Epidermal melanocyte (primary cell): ENCODE data around the gene IMPDH2.
A peak's percentile ranks its signal among the peaks of the same experiment; 100 is the strongest.

Experiments
- DNase-seq: peaks from one replicate; pipeline ENCODE4 v3.0.0; 2011; ENCODE audit warnings: low spot score; ENCODE audit not compliant: insufficient read length

Gene IMPDH2

GRCh38 chr3:49028673-49029562 is at the start of gene IMPDH2:
Gene IMPDH2, minus strand, starts transcription at chr3:49029398. Its CDS starts 48 bp downstream, at chr3:49029350.
- peak; percentile 61 for DNase-seq

DNA sequence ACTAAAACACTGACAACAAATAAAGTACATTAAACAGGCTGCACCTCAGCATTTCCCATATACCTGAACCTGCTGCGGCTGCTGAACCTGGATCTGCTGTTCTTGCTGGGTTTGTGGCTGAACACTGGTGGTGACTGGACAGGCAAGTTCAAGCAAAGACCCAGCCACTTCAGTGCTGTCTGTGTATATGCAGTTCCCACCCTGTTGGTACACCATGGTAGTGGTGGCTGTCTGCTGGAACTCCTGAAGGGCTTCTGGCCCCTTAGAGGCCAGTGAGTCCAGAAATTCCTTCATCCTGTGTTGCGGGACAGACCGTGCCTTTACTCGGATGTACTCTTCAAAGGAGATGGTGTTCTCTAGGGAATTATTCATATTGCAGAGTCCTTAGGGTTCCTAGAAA is 47.4 kb upstream of the IMPDH2 start:
- no peak for DNase-seq

DNA sequence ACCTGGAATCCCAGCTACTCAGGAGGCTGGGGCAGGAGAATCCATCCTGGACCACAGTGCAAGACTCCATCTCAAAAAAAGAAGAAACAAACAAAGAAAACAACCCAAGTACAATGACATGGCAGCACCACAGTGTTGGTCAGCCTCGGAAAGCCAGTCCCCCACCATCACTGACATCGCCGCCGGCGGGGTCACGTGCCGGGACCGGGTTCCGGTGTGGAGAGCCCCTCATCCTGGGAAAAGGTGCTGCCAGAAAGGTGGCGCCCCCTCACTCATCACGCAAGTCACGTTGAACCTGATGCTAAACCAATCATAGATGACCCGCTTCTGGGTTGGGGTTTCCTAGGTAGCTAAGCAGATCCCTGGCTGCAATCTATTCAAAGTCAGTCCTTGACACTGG is 46.9 kb upstream of the IMPDH2 start:
- DNase-seq, result no peak

DNA sequence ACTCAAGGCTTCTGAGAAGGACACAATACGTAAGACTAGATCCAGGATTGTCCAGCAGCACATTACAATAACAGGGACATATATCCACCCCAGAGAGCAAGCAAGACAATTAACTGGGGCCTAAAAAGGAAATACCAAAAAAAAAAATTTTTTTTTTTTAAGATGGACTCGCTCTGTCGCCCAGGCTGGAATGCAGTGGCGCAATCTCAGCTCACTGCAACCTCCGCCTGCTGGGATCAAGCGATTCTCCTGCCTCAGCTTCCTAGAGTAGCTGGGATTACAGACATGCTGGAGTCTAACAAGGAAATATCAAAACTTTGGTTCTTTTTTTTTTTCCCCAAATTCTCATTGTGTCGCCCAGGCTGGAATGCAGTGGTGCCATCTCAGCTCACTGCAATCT is 28.8 kb upstream of the IMPDH2 start:
- no peak for DNase-seq

DNA sequence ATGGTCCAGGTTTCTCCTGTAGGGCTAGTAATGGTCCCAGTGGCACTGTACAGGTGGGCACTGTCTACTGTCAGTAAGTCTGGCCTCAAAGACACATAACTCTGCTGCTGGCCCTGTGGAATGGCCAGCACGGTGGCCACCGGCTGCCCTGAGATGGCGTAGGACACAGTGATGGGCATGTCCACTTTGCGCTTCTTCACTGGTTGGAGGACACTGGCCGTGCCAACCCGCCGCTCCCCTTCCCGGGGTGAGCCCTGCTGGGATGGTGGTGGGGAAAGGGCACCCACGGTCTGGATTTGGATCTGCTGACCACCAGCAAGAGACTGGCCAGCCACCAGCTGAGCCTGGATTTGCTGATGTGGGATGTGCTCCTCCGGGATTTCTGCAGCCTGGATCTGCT is 28.1 kb upstream of the IMPDH2 start:
- DNase-seq, result no peak

DNA sequence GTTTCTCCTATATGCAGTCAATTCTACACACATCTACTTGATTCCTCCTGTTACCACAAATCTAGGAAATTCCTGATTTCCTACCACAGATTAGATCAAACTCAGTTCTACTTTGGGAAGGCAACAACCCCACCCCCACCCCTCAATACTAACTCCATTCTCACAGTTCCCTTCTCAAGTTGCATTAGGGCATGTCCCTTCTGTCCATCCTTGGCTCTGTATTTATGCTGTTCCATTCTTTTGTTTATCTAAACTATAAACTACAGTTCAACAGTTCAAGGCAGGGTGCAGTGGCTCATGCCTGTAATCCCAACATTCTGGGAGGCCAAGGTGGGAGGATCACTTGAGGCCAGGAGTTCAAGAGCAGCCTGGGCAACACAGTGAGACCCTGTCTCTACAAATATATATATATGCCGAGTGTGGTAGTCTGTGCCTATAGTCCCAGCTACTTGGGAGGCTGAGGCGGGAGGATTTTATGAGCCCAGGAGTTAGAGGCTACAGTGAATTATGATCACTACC is 25.2 kb upstream of the IMPDH2 start:
- no peak for DNase-seq

DNA sequence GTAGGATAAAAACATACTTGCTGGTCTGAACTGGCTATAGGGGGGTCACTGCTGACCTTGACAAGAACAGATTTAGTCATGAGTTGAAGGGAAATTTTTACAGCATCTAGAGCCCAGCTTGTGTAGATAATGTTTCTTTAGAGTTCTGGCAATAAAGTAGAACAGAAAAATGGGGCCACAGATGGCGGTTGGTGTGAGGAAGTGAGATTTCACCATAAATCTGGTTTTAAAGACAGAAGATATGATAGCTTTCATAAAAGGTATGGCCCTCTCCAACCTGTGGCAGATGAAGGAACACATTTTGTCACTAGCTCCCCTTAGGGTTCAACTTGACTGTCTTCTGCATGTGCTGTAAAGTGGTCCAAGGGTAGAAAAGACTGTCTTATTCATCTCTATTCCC is 24.3 kb upstream of the IMPDH2 start:
- DNase-seq, result no peak

- DNase-seq, result no peak
Measured at GRCh38 chr3:49035281-49035680, 6.1 kb upstream of the IMPDH2 start.

- no peak for DNase-seq
Measured at GRCh38 chr3:49034650-49035049, 5.5 kb upstream of the IMPDH2 start.

DNA sequence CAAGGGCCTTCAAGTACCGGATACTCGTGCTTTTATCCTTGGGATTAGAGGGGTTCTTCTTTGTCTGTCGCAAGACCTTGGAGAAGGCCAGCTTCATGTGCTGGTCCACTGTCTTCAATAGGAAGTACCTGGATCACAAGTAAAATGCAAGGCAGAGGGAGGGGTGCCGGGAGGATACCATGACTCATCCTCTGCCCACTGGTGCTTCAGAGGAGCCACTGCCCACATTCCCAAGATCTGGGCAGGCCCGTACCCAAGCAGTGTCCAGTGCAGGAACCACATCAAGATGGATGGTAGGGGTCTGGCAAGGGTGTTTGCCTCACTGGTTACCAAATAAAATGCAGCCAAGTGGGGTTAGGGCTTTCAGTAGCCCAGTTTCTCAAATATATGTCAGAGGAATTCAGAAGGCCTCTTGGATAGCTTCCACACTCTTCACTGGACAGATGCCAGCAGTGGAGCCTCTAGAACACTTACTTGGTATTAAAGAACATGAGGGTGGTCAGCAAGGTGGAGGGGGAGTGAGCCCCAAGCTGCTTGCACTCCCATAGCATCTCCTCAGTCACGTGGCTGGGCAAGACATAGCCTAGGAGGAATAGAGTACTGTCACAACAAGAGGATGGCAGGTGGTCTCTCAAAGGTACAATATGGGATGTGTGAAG is 3.6 kb upstream of the IMPDH2 start:
- DNase-seq, result no peak

DNA sequence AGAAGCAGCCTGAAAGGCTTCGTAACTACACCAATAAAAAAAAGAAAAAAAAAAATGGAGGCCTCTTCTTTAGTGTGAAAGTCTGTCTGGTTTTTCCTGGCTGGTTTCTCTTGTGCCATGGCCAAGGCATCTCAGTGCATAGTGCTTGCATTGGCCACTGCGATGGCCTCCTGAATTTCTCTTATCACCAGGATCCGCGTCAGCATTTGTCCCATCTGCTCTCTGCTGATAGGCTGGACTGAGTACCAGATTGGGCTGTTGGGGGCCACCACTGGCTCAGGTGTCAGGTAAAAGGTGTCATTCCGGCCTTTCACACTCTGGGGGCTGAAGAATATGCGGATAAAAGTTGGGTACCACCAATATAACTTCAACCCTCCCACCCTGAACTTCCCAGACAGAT is 1.1 kb upstream of the IMPDH2 start:
- DNase-seq, result no peak

- no peak for DNase-seq
Measured at GRCh38 chr3:49029563-49029884, 326 bp upstream of the IMPDH2 start.

DNA sequence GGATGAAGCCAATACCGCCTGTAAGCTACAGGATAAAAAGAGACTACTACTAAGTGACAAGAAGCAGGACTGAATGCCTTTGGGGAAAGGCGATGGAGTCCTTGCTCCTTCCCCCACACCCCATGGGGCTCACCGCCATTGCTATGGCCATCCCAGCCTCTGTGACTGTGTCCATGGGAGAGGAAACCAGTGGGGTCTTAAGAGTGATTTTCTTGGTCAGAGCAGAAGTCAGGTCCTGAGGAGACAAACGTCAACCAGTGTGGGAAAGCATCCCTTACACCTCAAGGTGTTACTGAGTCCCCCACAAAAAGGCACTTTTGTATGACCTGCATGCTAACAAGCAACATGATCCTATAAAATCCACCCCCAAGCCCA is 913 bp downstream of the IMPDH2 start:
- DNase-seq, result no peak

- no peak for DNase-seq
Measured at GRCh38 chr3:49027634-49028033, 1.6 kb downstream of the IMPDH2 start.

- no peak for DNase-seq
Measured at GRCh38 chr3:49026536-49026935, 2.7 kb downstream of the IMPDH2 start.

DNA sequence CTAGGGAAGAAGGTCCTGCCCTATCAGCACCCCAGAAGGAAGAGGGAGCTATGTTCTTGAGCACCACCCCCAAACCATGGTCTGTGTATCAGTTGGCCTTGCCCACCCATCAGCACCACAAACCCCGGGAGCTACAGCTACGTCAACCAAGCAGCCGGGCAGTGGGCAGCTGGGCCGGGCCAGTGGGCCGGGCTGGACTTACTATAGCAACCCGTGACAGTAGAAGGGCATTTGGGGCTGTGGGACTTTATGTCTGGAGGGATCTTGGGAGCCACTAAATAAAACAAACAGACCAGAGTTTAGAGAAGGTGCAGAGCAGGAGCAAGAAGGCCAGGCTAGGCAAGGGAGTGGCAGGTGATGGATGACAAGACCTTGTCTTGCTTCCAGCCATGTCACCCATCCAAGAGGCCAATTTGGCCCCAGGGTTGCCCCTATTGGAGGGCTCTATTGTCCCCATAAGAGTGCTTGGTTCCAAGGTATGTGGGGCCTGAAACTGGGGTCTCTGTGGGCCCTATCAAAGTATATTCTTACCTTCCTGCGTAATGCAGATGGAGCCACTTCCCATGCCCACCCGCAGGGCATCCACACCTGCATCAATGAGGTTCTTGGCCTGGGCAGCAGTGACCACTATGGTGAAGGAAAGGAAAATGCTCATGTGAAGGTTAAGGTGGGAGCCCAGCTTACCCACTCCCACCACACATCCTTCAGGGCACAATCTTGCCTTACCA is 3.2 kb downstream of the IMPDH2 start:
- no peak for DNase-seq

DNA sequence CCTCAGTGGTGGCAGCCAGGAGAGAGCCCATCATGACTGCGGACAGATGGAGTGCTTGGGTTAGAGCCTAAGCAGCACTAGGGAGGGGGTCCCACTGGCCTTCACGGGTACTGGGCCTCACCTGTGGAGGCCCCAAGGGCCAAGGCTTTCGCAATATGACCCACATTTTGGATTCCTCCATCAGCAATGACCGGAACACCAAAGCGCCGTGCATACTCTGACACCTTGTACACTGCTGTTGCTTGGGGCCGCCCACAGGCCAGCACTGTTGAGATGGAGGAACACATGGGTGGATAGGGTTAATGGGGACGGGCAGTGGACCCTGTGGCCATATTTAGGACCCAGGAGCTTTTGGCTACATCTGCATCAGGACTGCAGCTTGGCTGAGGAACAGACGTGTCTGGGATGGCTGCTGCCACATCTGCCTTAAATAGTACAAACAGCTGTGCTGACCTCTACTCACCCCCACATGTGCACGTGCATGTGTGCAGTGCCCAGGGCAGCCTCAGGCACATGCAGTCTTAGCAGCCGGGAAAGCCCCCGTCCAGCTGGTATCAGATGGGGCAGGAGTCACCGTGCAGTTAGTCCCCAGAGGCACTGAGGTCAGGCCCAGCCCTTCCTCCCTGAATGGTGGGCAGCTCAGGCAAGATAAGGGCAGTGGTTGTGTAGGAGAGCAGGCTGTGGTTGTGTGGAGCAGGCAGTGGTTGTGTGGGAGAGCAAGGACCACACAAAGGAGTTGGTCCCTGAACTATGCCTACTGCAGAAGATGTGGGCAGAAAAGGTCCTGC is 4.0 kb downstream of the IMPDH2 start:
- DNase-seq, result no peak

DNA sequence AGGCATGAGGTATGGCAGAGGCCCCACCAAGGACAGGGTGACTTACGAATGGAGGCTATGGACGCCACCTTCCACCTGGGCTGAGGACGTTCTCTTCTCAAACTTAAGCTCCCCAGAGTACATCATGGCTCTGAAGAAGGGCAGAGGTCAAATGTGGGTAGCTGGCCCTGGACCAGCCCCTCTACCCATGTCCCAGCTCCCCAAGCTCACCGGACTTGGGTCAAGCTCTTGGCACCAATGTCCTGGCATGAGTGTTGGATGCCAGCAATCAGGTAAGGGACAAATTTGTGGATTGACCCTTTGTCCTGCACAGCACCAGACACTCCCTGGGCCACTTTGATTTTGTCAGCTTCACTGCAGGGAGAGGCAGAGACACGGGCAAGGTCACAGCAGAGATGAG is 4.7 kb downstream of the IMPDH2 start:
- no peak for DNase-seq

- no peak for DNase-seq
Measured at GRCh38 chr3:49023775-49024174, 5.4 kb downstream of the IMPDH2 start.

- no peak for DNase-seq
Measured at GRCh38 chr3:49022688-49023171, 6.5 kb downstream of the IMPDH2 start.
